Stimulated activated CD8-positive, alpha-beta memory T cell treated with anti-CD3 and anti-CD28 coated beads, Interleukin-2, amount 100 ng/mL, for 1 hour (primary cell): ENCODE results near the gene SLC25A39.
"Not testable (repeated sequence)": the region's sequence is repeated elsewhere in the genome, so short reads cannot be mapped to it uniquely, and the experiment has no call there.

Experiments used
- DNase-seq, 2 donors: peaks; one replicate each; pipeline ENCODE4 v3.0.0-alpha.2; 2020; ENCODE audit warnings: low read depth in 2 of 2

Gene SLC25A39

GRCh38 chr17:44335564-44335963 lies 10.9 kb upstream of the SLC25A39 start:
- DNase-seq: no peak

GRCh38 chr17:44334727-44335126 lies 10.1 kb upstream of the SLC25A39 start:
- no peak for DNase-seq

- DNase-seq: no peak
Measured at GRCh38 chr17:44334315-44334714, 9.7 kb upstream of the SLC25A39 start.

GRCh38 chr17:44333371-44333770 lies 8.7 kb upstream of the SLC25A39 start:
- DNase-seq: no peak

- peak; percentile 39 to 48 for DNase-seq
Measured at GRCh38 chr17:44331249-44331760, 6.7 kb upstream of the SLC25A39 start.

- not testable (repeated sequence) for DNase-seq
Measured at GRCh38 chr17:44330263-44330662, 5.6 kb upstream of the SLC25A39 start.

- not testable (repeated sequence) for DNase-seq
Measured at GRCh38 chr17:44329516-44329915, 4.9 kb upstream of the SLC25A39 start.

GRCh38 chr17:44327715-44328449 lies 3.3 kb upstream of the SLC25A39 start:
- no peak for DNase-seq

- DNase-seq: peak; percentile 87 to 89
Measured at GRCh38 chr17:44326861-44327444, 2.3 kb upstream of the SLC25A39 start.

- DNase-seq: no peak
Measured at GRCh38 chr17:44324092-44324570, 492 bp downstream of the SLC25A39 start.

- no peak for DNase-seq
Measured at GRCh38 chr17:44323359-44324091, 1.1 kb downstream of the SLC25A39 start.

- no peak for DNase-seq
Measured at GRCh38 chr17:44322236-44322895, 2.3 kb downstream of the SLC25A39 start.

GRCh38 chr17:44321246-44322120 lies 3.1 kb downstream of the SLC25A39 start:
- no peak for DNase-seq

GRCh38 chr17:44320066-44320465 lies 4.6 kb downstream of the SLC25A39 start:
- no peak for DNase-seq

GRCh38 chr17:44318077-44318892 lies 6.3 kb downstream of the SLC25A39 start:
- no peak for DNase-seq

GRCh38 chr17:44317545-44317944 lies 7.1 kb downstream of the SLC25A39 start:
- DNase-seq: no peak

GRCh38 chr17:44315760-44316731 lies 8.6 kb downstream of the SLC25A39 start:
- DNase-seq: no peak

GRCh38 chr17:44314869-44315661 lies 9.6 kb downstream of the SLC25A39 start:
- DNase-seq: no peak
